ENCODE results near the gene EXOC3L4.

GRCh38 chr14:103111232-103111868, 16.8 kb downstream of the EXOC3L4 start:
- TF ChIP-seq POLR2A (IDR thresholded peaks at IDR 0.05; ENCODE audit: low read depth, low read length) (no peak), POLR2AphosphoS5 (IDR thresholded peaks at IDR 0.05; ENCODE audit: low read depth, low read length) (no peak), SPI1 (IDR thresholded peaks at IDR 0.05; ENCODE audit: low read depth, low read length) (peak; percentile 93), TAF1 (IDR thresholded peaks at IDR 0.05; ENCODE audit: low read depth, low read length) (no peak), PAX5 (IDR thresholded peaks at IDR 0.05; ENCODE audit: insufficient read depth, low read length, severe bottlenecking) (no peak), POU2F2 (IDR thresholded peaks at IDR 0.05; ENCODE audit: low read depth, low read length) (no peak)
